Liver (tissue), 9 donors: ENCODE measurements around the gene PKD1. TPM values are rescaled to one million over a fixed set of nuclear protein-coding genes. Genes with fewer than 3 reads are reported as not detected.
A peak's percentile ranks its signal among the peaks of the same experiment; 100 is the strongest.
"Not testable (repeated sequence)": the region's sequence is repeated elsewhere in the genome, so short reads cannot be mapped to it uniquely, and the experiment has no call there.

Experiments
- DNase-seq: peaks from one replicate; pipeline ENCODE4 v3.0.0-alpha.2; 2017; ENCODE audit warnings: low spot score
- H3K27ac ChIP-seq, 2 donors: one replicate each; pipeline ENCODE4 v1.7.0; 2013; ENCODE audit warnings: inconsistent platforms in 2 of 2, low read length in 2 of 2, control low read depth in 1 of 2, low read depth in 1 of 2, mild to moderate bottlenecking in 1 of 2
- H3K27me3 ChIP-seq, 4 donors: one replicate each; pipeline versions ENCODE4 v1.6.1 to v1.7.0; 2013; ENCODE audit warnings: low read length in 3 of 4, inconsistent platforms in 1 of 4, mild to moderate bottlenecking in 1 of 4, moderate library complexity in 1 of 4; ENCODE audit not compliant: control insufficient read depth in 4 of 4, insufficient read depth in 4 of 4
- H3K36me3 ChIP-seq, 4 donors: one replicate each; pipeline versions ENCODE4 v1.6.1 to v1.7.0; 2013; ENCODE audit warnings: low read length in 3 of 4, mild to moderate bottlenecking in 3 of 4, low read depth in 1 of 4, moderate library complexity in 1 of 4; ENCODE audit not compliant: control insufficient read depth in 4 of 4, insufficient read depth in 3 of 4
- H3K4me1 ChIP-seq, 4 donors: one replicate each; pipeline versions ENCODE4 v1.6.1 to v1.7.0; 2013; ENCODE audit warnings: low read length in 3 of 4, mild to moderate bottlenecking in 3 of 4, moderate library complexity in 1 of 4; ENCODE audit not compliant: control insufficient read depth in 4 of 4, insufficient read depth in 4 of 4
- H3K4me3 ChIP-seq, 3 donors: one replicate each; pipeline versions ENCODE4 v1.6.1 to v1.7.0; 2013; ENCODE audit warnings: low read length in 3 of 3, control low read depth in 1 of 3, low read depth in 1 of 3, mild to moderate bottlenecking in 1 of 3
- H3K9ac ChIP-seq, 2 donors: one replicate each; pipeline ENCODE4 v1.7.0; 2013; ENCODE audit warnings: low read length in 2 of 2, mild to moderate bottlenecking in 2 of 2, moderate library complexity in 2 of 2, control low read depth in 1 of 2, low read depth in 1 of 2
- H3K9me3 ChIP-seq, 4 donors: one replicate each; pipeline versions ENCODE4 v1.6.1 to v1.7.0; 2013; ENCODE audit warnings: low read length in 3 of 4; ENCODE audit not compliant: control insufficient read depth in 4 of 4
- ATF3 ChIP-seq: IDR thresholded peaks from 2 replicates; pipeline ENCODE4 v1.6.1; 2016; ENCODE audit warnings: antibody characterized with exemption
- CTCF ChIP-seq: fragments of 150-350 bp; IDR thresholded peaks from 2 replicates; pipeline ENCODE4 v1.5.1; 2017; ENCODE audit warnings: improper control_type of control experiment, low read depth, low read length; ENCODE audit not compliant: missing input control
- EGR1 ChIP-seq, 2 donors: IDR thresholded peaks; 2 replicates each; pipeline ENCODE4 v1.6.1; 2016 to 2018; ENCODE audit warnings: antibody characterized with exemption in 2 of 2, low read depth in 2 of 2
- FOXA1 ChIP-seq: IDR thresholded peaks from 2 replicates; pipeline ENCODE4 v1.6.1; 2016; ENCODE audit warnings: antibody characterized with exemption
- FOXA2 ChIP-seq: IDR thresholded peaks from 2 replicates; pipeline ENCODE4 v1.6.1; 2016; ENCODE audit warnings: antibody characterized with exemption
- GABPA ChIP-seq, 2 donors: IDR thresholded peaks in 1 of 2; conservative IDR thresholded peaks in 1 of 2; 2 replicates each; pipeline ENCODE4 v1.6.1; 2016; ENCODE audit warnings: antibody characterized with exemption in 2 of 2, mild to moderate bottlenecking in 1 of 2, moderate library complexity in 1 of 2
- HNF4A ChIP-seq, 2 donors: conservative IDR thresholded peaks; 2 replicates each; pipeline ENCODE4 v1.6.1; 2016; ENCODE audit warnings: antibody characterized with exemption in 2 of 2, mild to moderate bottlenecking in 2 of 2
- HNF4G ChIP-seq: IDR thresholded peaks from 2 replicates; pipeline ENCODE4 v1.6.1; 2016; ENCODE audit warnings: antibody characterized with exemption
- JUND ChIP-seq, 2 donors: IDR thresholded peaks; 2 replicates each; pipeline ENCODE4 v1.6.1; 2016; ENCODE audit warnings: antibody characterized with exemption in 2 of 2
- MAX ChIP-seq: IDR thresholded peaks from 2 replicates; pipeline ENCODE4 v1.6.1; 2016; ENCODE audit warnings: antibody characterized with exemption
- NR2F2 ChIP-seq: IDR thresholded peaks from 2 replicates; pipeline ENCODE4 v1.6.1; 2016; ENCODE audit warnings: antibody characterized with exemption
- RAD21 ChIP-seq, 2 donors: IDR thresholded peaks; 2 replicates each; pipeline ENCODE4 v1.6.1; 2016; ENCODE audit warnings: antibody characterized with exemption in 2 of 2, mild to moderate bottlenecking in 2 of 2
- REST ChIP-seq: IDR thresholded peaks from 2 replicates; pipeline ENCODE4 v1.6.1; 2016; ENCODE audit warnings: antibody characterized with exemption, mild to moderate bottlenecking
- RXRA ChIP-seq, 2 donors: IDR thresholded peaks; 2 replicates each; pipeline ENCODE4 v1.6.1; 2017 to 2018; ENCODE audit warnings: antibody characterized with exemption in 2 of 2, mild to moderate bottlenecking in 1 of 2
- SP1 ChIP-seq: IDR thresholded peaks from 2 replicates; pipeline ENCODE4 v1.6.1; 2018; ENCODE audit warnings: antibody characterized with exemption, mild to moderate bottlenecking
- TAF1 ChIP-seq: conservative IDR thresholded peaks from 2 replicates; pipeline ENCODE4 v1.6.1; 2016; ENCODE audit warnings: antibody characterized with exemption, mild to moderate bottlenecking
- YY1 ChIP-seq: IDR thresholded peaks from 2 replicates; pipeline ENCODE4 v1.6.1; 2016; ENCODE audit warnings: antibody characterized with exemption, mild to moderate bottlenecking
- ZBTB33 ChIP-seq: IDR thresholded peaks from 2 replicates; pipeline ENCODE4 v1.6.1; 2016; ENCODE audit warnings: antibody characterized with exemption
- WGBS: extraction: QIAGEN DNeasy Blood & Tissue Kit; methylation state at CpG from one replicate; pipeline ENCODE4 v1.1.7; 2013; 5-methylcytosine and 5-hydroxymethylcytosine counted together
- polyA plus RNA-seq, 2 donors: library from polyadenylated mRNA; stranded (reverse) in 1 of 2; unstranded in 1 of 2; fragments of 200-250 nt in 1 of 2; fragments of >200 nt in 1 of 2; fragmentation: Nextera tagmentation in 1 of 2; extraction: Ambion mirVana in 1 of 2; gene quantifications; one replicate each; pipeline versions ENCODE4 v1.2.1 to v1.2.3, GENCODE V29; 2013 to 2015
- total RNA-seq, 2 donors: library from RNA; depleted of rRNA; stranded (reverse); fragments of >200 nt; gene quantifications; one replicate each; pipeline ENCODE4 v1.2.3, GENCODE V29; 2014
- donor health status: healthy.
- donor health status: healthy.
- donor health status: healthy.
- donor health status: healthy.
- donor health status: healthy.

The PKD1 gene
- total RNA-seq (10 to 100 TPM; 30.6 to 58.4 TPM), polyA plus RNA-seq (10 to 100 TPM in 1 of 2 donors, 1 to 10 TPM in 1; 8.0 to 20.6 TPM)

- not testable (repeated sequence) for H3K27me3 ChIP-seq, H3K9me3 ChIP-seq, H3K36me3 ChIP-seq
- peak within 1 kb of the TSS; percentile 37 to 65 for H3K27ac ChIP-seq
- H3K4me1 ChIP-seq: peaks cover 0 to 15% (median 5%) of the 10 kb centered on the region in 4 donors
- H3K9ac ChIP-seq: peak within 1 kb of the TSS in 1 of 2 donors; percentile 31
- TF ChIP-seq SP1: peak; percentile 63
- TF ChIP-seq EGR1 (IDR thresholded peaks at IDR 0.05; ENCODE audit: low read depth in 2 of 2): peak; percentile 99
- TF ChIP-seq GABPA (IDR thresholded peaks at IDR 0.05 in 1 of 2, conservative IDR thresholded peaks at IDR 0.05 in 1 of 2): peak in 1 of 2 donors; percentile 65
- WGBS: under 1% methylated on average over 69 of the region's 81 CpGs
- DNase-seq: peak; percentile 84
- H3K4me3 ChIP-seq: peak within 1 kb of the TSS in 2 of 3 donors; percentile 28 to 56
Observed at GRCh38 chr16:2135770-2136490, at the start of gene PKD1. Gene PKD1 (minus strand): TSS chr16:2135898. CDS start chr16:2135689, 209 bp downstream.

GRCh38 chr16:2184962-2185361, 49.3 kb upstream of the PKD1 start:
- no peak for DNase-seq
- Histone ChIP-seq H3K27ac (no peak overlapping the region), H3K9me3 (no peaks in the 10 kb centered on the region), H3K4me3 (no peak overlapping the region), H3K4me1 (no peaks in the 10 kb centered on the region), H3K27me3 (no peaks in the 10 kb centered on the region), H3K36me3 (no peaks in the 10 kb centered on the region), H3K9ac (no peak overlapping the region)
- 78% methylated on average over 20 of the region's 20 CpGs for WGBS
- TF ChIP-seq ATF3 (no peak), YY1 (no peak), GABPA (IDR thresholded peaks at IDR 0.05 in 1 of 2, conservative IDR thresholded peaks at IDR 0.05 in 1 of 2) (no peak)

GRCh38 chr16:2184346-2184745, 48.6 kb upstream of the PKD1 start:
- Histone ChIP-seq H3K27me3 (no peaks in the 10 kb centered on the region), H3K9me3 (no peaks in the 10 kb centered on the region), H3K27ac (no peak overlapping the region), H3K4me1 (no peaks in the 10 kb centered on the region), H3K9ac (no peak overlapping the region), H3K36me3 (no peaks in the 10 kb centered on the region), H3K4me3 (no peak overlapping the region)
- DNase-seq: no peak
- TF ChIP-seq SP1 (no peak), YY1 (no peak), REST (no peak), HNF4G (no peak), NR2F2 (no peak), RAD21 (IDR thresholded peaks at IDR 0.05) (no peak), HNF4A (conservative IDR thresholded peaks at IDR 0.05) (no peak), MAX (no peak), RXRA (IDR thresholded peaks at IDR 0.05) (no peak), GABPA (IDR thresholded peaks at IDR 0.05 in 1 of 2, conservative IDR thresholded peaks at IDR 0.05 in 1 of 2) (no peak), CTCF (no peak), FOXA2 (no peak), JUND (IDR thresholded peaks at IDR 0.05) (no peak), EGR1 (IDR thresholded peaks at IDR 0.05; ENCODE audit: low read depth in 2 of 2) (no peak), ZBTB33 (no peak), FOXA1 (no peak), TAF1 (no peak), ATF3 (no peak)
- 88% methylated on average over 19 of the region's 19 CpGs for WGBS
